Large intestine (tissue), 3 donors: Measurements from ENCODE around the gene ARHGEF16. TPM values are rescaled to one million over a fixed set of nuclear protein-coding genes. Genes with fewer than 3 reads are reported as not detected.

Experiments
- DNase-seq, 2 donors: peaks; one replicate each; pipeline versions ENCODE4 v3.0.0 to v3.0.0-alpha.2; 2013
- H3K27ac ChIP-seq: one replicate; pipeline ENCODE4 v1.5.1; 2013; ENCODE audit warnings: low read length
- H3K27me3 ChIP-seq: 2 replicates; pipeline ENCODE4 v1.6.1; 2013; ENCODE audit warnings: low read length; ENCODE audit not compliant: control insufficient read depth, insufficient read depth
- H3K36me3 ChIP-seq: 2 replicates; pipeline ENCODE4 v1.6.1; 2013; ENCODE audit warnings: low read length; ENCODE audit not compliant: control insufficient read depth, insufficient read depth
- H3K4me1 ChIP-seq: one replicate; pipeline ENCODE4 v1.6.1; 2013; ENCODE audit warnings: low read length; ENCODE audit not compliant: control insufficient read depth, insufficient read depth
- H3K4me3 ChIP-seq: one replicate; pipeline ENCODE4 v1.5.1; 2013; ENCODE audit warnings: low read length
- H3K9me3 ChIP-seq: one replicate; pipeline ENCODE4 v1.6.1; 2013; ENCODE audit warnings: mild to moderate bottlenecking, low read depth, low read length, moderate library complexity; ENCODE audit not compliant: control insufficient read depth
- WGBS: methylation state at CpG from one replicate; pipeline ENCODE4 v1.1.5; 2013; ENCODE audit warnings: low lambda C conversion rate; ENCODE audit not compliant: insufficient coverage; 5-methylcytosine and 5-hydroxymethylcytosine counted together
- polyA plus RNA-seq: library from polyadenylated mRNA; unstranded; fragments of 120-200 nt; gene quantifications from one replicate; pipeline ENCODE4 v1.2.1, GENCODE V29; 2013

The ARHGEF16 gene
- polyA plus RNA-seq, 1 donor: 39.7 TPM

DNA sequence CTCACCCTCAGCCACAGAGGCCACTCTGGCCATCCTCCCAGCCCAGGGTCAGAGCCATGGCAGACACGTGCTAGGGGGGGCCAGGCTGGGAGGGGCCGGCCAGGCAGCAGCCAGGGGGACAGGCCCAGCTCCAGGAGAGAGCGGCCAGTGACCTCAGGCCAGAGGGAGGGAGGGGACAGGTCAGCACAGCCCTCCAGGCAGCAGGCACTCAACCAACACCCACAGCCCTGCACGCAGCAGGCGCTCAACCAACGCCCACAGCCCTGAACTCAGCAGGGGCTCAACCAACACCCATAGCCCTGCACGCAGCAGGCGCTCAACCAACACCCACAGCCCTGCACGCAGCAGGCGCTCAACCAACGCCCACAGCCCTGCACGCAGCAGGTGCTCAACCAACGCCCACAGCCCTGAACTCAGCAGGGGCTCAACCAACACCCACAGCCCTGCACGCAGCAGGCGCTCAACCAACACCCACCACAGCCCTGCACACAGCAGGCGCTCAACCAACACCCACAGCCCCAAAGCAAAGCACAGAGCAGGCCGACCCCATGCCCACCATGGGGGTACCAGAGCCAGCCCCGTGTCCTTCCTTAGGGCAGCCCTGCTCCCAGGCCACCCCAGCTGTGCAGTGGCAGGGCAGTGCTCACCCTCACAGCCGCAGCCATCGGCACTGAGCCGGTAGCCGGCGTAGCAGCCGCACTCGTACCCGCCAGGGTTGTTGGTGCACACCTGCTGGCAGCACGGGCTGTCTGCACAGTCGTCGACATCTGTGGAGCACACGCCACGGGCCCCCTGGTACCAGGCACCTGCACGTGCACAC, 55.9 kb downstream of the ARHGEF16 start:
- no peak for DNase-seq
- Histone ChIP-seq H3K36me3 (no peaks in the 10 kb centered on the region), H3K4me1 (peaks cover 2% of the 10 kb centered on the region), H3K27me3 (no peaks in the 10 kb centered on the region), H3K9me3 (peaks cover 8% of the 10 kb centered on the region), H3K4me3 (no peak overlapping the region), H3K27ac (no peak overlapping the region)
- no CpG with 5 or more reads among the region's 32 CpGs for WGBS

DNA sequence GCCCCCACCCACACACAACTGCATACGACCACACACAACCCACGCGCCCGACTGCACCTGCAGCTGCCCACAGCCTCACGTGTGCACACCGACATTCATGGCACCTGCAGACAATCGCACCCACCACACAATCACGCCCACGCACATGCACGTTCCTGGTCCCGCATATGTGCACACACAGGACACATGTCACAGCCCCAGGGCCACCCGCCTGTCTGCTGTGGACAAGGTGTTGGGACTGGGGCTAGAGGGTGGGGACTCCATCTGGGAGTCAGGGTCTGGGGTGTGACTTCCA, 56.4 kb downstream of the ARHGEF16 start:
- H3K27ac ChIP-seq: no peak overlapping the region
- H3K9me3 ChIP-seq: peaks cover 8% of the 10 kb centered on the region
- H3K4me1 ChIP-seq: peaks cover 2% of the 10 kb centered on the region
- no peak for DNase-seq
- no peaks in the 10 kb centered on the region for H3K27me3 ChIP-seq
- H3K36me3 ChIP-seq: no peaks in the 10 kb centered on the region
- H3K4me3 ChIP-seq: no peak overlapping the region
- no CpG with 5 or more reads among the region's 12 CpGs for WGBS

DNA sequence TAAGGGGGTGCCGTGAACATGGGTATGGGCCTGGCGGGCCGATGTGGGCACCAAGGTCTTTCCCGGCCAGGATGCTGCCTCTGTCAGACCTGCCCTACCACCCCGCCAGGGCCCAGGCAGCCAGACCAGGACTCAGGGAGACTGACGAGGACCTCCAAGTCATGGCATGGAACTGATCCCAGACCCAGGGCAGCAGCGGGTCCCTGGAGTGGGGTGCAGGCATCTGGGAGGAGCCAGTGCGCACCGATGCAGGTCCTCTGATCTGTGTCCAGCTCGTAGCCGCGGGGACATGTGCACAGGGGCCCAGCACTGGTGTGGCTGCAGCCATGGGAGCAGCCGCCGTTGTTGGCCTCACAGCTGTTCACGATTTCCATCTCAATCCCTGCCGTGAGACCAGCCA, 56.8 kb downstream of the ARHGEF16 start:
- Histone ChIP-seq H3K9me3 (peaks cover 8% of the 10 kb centered on the region), H3K4me1 (peaks cover 2% of the 10 kb centered on the region), H3K4me3 (no peak overlapping the region), H3K36me3 (no peaks in the 10 kb centered on the region), H3K27ac (no peak overlapping the region), H3K27me3 (no peaks in the 10 kb centered on the region)
- no CpG with 5 or more reads among the region's 16 CpGs for WGBS
- no peak for DNase-seq

DNA sequence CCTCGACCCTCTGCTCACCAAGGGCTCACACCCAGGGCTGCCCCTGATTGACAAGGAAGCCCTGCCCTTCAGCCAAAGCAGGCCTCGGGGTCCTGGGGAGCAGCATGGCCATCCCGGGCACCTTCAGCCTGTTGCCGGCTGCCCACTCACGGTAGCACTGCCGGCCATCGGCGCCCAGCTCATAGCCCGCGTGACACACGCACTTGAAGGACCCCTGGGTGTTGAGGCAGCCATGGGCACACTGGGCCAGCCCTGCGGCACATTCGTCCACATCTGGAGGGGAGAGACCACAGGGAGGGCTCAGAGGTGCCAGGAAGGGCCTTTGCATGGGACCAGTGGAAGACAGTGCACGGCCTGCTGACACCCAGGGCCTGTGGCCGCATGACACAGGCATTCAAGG, 57.4 kb downstream of the ARHGEF16 start:
- peaks cover 2% of the 10 kb centered on the region for H3K4me1 ChIP-seq
- peaks cover 8% of the 10 kb centered on the region for H3K9me3 ChIP-seq
- H3K27me3 ChIP-seq: no peaks in the 10 kb centered on the region
- no peak overlapping the region for H3K27ac ChIP-seq
- no peak overlapping the region for H3K4me3 ChIP-seq
- H3K36me3 ChIP-seq: no peaks in the 10 kb centered on the region
- DNase-seq: no peak
- WGBS: no CpG with 5 or more reads among the region's 15 CpGs

DNA sequence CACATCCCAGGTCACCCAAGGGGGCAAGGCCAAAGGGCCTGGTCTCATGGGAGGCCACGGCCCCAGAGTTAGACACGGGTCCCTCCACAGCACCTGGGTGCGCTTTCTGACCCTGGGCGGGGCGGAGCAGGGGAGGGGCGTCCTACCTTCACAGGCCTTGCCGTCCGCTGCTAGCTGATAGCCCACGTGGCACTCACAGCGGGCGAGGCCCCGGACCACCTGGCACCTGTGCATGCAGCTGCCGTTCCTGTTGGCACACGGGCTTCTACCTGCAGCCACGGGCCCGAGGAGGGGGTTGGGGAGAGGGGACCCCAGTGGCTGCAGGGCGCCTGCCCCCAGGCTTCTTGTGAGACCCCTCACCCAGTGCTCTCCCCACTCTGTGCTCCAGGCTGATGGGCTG, 59.9 kb downstream of the ARHGEF16 start:
- WGBS: no CpG with 5 or more reads among the region's 17 CpGs
- no peaks in the 10 kb centered on the region for H3K36me3 ChIP-seq

DNA sequence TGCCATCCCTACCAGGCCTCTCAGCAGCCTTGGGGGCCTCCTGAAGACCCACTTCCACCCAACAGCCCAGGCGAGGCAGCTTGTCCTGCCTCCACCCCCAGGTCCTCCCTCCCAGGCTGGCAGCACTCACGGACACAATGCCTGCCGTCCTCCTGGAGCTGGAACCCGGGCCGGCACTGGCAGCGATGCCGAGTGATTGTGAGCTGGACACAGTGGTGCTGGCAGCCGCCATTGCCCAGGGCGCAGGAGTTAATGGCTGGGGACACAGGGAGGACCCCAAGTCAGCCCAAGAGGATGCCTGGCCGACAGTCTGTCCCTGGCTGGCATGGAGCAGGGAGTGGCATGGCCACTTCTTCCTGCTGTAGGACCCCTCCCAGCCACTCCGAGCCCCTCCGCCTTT, 60.8 kb downstream of the ARHGEF16 start:
- Histone ChIP-seq H3K4me1 (peaks cover 2% of the 10 kb centered on the region), H3K9me3 (peaks cover 16% of the 10 kb centered on the region), H3K27me3 (no peaks in the 10 kb centered on the region), H3K4me3 (no peak overlapping the region), H3K27ac (no peak overlapping the region), H3K36me3 (no peaks in the 10 kb centered on the region)
- DNase-seq: no peak
- no CpG with 5 or more reads among the region's 12 CpGs for WGBS

More for the DNA sequence above, 59.9 kb downstream of the ARHGEF16 start:
- DNase-seq: no peak
- H3K9me3 ChIP-seq: peaks cover 16% of the 10 kb centered on the region
- H3K27me3 ChIP-seq: no peaks in the 10 kb centered on the region
- no peak overlapping the region for H3K27ac ChIP-seq
- peaks cover 2% of the 10 kb centered on the region for H3K4me1 ChIP-seq
- no peak overlapping the region for H3K4me3 ChIP-seq

DNA sequence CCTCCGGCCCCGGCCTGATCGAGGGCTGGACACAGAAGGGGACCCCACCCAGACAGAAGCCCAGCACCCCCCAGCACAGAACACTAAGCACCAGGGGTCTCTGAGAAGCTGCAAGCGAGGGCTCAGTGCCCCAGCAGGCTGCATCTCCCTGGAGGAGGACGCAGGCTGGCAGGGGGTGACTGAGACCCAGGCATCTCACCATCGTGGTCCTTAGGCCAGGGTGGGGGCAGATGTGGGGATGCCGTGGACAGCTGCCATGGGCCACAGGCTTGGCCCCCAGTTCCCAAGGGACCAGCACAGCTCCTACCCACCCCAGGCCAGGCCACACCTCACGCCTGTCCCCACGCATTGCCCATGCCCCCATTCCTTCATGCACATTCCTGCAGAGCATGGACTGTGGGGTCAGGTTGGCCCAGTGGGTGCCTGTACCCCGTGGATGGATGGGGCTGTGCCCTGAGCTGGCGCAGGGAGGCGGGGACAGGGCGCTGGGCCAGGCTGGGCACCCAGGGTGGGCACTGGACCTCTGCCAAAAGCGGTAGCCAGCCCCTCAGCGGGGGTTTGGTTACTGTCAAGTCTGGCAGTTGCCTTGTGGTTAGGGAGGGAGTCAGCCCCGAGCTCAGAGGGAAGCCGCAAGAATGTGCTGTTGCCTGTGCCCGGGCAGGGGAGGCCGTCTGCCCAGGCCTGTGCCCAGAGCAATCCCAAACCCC, 61.5 kb downstream of the ARHGEF16 start:
- Histone ChIP-seq H3K27me3 (no peaks in the 10 kb centered on the region), H3K36me3 (no peaks in the 10 kb centered on the region), H3K9me3 (peaks cover 16% of the 10 kb centered on the region), H3K4me1 (peaks cover 2% of the 10 kb centered on the region), H3K27ac (no peak overlapping the region), H3K4me3 (no peak overlapping the region)
- no CpG with 5 or more reads among the region's 19 CpGs for WGBS
- no peak for DNase-seq

DNA sequence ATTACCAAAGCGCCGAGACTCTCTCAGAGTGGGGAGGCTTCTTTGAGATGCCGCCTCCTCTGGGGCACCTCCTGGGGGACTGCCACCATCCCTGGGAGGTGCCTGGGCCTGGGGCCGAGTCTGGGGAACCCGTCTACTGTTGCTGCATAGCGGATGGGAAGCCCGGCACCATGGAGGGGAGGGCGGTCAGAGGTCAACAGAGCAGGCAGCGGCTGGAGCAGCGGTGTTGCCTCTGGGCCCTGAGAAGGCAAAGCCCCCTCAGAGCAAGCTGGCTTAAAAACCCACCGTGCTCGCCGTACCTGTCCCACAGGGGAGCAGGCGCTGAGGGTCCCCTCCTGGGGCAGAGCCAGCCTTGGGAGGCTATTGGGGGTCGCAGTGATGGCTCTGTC, 62.0 kb downstream of the ARHGEF16 start:
- no CpG with 5 or more reads among the region's 15 CpGs for WGBS
- Histone ChIP-seq H3K4me1 (peaks cover 2% of the 10 kb centered on the region), H3K27me3 (no peaks in the 10 kb centered on the region), H3K27ac (no peak overlapping the region), H3K4me3 (no peak overlapping the region), H3K36me3 (no peaks in the 10 kb centered on the region), H3K9me3 (peaks cover 12% of the 10 kb centered on the region)
- DNase-seq: no peak

DNA sequence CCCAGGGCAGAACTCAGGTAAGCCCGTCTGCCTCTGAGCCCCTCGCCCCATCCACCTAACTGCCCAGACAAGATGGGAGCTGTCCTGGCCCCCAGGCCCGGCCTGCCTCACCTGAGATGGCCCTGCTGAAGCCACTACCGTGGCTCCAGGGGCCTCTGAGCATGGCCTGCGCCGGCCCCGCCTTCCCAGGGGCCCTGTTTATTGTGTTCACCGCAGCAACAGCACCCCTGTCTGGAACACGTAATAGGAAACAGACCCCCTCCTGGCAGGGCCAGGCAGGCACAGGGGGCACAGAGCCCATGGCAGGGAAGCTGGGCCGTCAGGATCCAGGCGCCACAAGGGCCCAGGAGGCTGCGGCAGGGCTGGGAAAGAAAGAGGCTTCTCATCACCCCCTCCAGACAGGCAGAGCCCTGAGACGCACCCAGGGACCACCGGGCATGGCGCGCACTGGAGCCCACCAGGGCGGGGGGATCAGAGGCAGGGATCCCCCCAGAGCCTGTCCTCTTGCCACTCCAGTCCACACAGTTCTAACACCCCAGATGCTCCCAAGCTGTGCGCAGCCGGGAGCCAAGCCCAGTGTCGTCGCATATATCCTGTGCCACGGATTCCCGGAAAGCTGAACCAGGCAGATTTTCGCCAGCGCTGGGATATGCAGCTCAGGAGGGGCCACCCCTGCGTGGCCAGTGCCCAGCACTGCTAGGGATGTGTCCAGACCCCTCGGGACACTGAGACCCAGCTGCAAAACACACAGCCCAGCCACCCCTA, 62.6 kb downstream of the ARHGEF16 start:
- no peaks in the 10 kb centered on the region for H3K36me3 ChIP-seq
- H3K27me3 ChIP-seq: no peaks in the 10 kb centered on the region
- no CpG with 5 or more reads among the region's 27 CpGs for WGBS
- peaks cover 8% of the 10 kb centered on the region for H3K9me3 ChIP-seq
- H3K4me3 ChIP-seq: no peak overlapping the region
- no peak for DNase-seq
- H3K27ac ChIP-seq: no peak overlapping the region
- H3K4me1 ChIP-seq: peaks cover 2% of the 10 kb centered on the region

DNA sequence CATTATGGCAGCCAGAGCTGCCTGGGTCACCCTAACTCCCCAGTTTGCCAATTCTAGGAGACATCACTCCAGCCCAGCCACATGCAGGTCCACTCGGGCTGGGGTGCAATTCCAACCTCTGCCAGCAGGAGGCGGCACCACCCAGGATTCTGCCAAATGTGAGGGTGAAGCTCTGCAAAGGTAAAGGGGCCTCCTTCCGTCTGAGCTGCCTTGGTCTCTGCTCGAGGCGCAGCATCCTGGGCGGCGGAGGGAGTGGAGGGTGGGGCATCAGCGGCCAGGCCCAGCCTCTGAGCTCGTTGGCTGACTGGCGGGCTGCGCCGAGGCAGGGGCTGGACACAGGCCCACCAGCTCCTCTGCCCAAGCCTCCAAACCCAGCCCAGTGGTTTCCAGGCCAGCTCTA, 63.8 kb downstream of the ARHGEF16 start:
- DNase-seq: no peak
- Histone ChIP-seq H3K9me3 (peaks cover 8% of the 10 kb centered on the region), H3K4me3 (no peak overlapping the region), H3K27me3 (no peaks in the 10 kb centered on the region), H3K36me3 (no peaks in the 10 kb centered on the region), H3K27ac (no peak overlapping the region), H3K4me1 (peaks cover 2% of the 10 kb centered on the region)
- no CpG with 5 or more reads among the region's 12 CpGs for WGBS
